ENCODE results near the gene SPATA31D1.
"Not testable (repeated sequence)": the region's sequence is repeated elsewhere in the genome, so short reads cannot be mapped to it uniquely, and the experiment has no call there.

SPATA31D1 gene

DNA sequence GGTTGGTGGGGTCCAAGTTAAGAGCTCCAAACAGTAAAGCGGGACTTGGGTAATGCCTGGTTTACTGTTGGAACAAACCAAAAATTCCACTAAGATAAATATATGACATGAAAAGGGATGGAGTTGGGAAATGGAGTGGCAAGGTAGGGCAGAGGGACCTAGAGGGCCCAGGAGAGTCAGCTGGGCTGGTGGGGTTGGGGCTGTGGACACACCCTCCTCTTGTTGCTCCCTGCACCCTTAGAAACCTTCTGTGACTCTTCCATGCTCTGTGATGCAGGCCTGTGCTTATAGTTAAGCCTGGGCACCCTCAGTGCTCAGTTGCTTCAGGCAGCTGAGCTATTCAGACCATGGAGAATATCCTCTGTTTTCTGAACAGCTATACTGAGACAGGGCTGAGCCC, at the start of gene SPATA31D1:
Gene SPATA31D1 (plus strand): TSS at position 301 of the 400 bp plus-strand sequence. CDS start 47 bp downstream, at position 348.
- not testable (repeated sequence) for DNase-seq

DNA sequence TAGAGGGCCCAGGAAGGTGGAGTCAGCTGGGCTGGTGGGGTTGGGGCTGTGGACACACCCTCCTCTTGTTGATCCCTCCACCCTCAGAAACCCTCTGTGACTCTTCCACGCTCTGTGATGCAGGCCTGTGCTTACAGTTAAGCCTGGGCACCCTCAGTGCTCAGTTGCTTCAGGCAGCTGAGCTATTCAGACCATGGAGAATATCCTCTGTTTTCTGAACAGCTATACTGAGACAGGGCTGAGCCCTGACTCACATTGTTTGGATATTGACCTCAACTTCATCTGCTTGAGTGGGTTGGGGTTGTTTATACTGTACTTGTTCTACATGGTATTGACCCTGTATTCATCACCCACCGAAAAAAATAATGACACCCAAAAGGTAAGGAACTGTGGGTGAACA, 45.2 kb upstream of the SPATA31D1 start, which contains the start of gene SPATA31D3:
Gene SPATA31D3 (plus strand): TSS at position 108 of the 400 bp plus-strand sequence. CDS start 86 bp downstream, at position 194.
- not testable (repeated sequence) for DNase-seq

DNA sequence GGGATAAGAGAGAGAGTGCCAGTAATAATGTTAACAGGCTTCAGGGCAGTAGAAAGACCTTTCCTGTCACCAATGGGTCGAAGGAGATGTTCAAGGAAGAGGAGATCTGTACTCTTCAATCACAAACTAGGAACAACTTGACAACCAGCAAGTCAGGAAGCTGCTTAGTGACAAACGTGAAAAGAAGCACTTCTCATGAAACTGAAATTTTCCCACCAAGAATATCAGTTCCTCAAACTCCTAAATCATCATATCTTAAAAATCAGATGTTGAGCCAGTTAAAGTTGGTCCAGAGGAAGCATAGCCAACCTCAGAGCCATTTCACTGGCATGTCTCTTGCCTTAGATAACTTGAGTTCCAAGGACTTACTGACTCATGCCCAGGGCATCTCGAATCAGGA, 39.9 kb upstream of the SPATA31D1 start:
- not testable (repeated sequence) for DNase-seq

DNA sequence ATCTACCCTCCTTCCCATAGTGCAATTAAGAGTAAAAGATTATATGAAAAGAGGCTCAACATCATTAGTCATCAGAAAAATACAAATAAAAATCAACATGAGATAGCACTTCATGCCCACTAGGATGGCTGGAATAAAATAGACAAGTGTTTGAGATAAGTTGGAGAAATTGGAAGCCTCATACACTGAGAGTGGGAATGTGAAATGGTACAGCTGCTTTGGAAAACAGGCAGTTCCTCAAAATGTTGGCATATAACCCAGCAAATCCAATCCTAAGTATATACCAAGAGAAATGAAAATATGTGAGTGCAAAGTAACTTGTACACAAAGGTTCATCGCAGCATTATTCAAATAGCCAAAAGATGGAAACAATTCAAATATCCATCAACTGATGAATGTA, 35.5 kb upstream of the SPATA31D1 start:
- DNase-seq, result no peak

DNA sequence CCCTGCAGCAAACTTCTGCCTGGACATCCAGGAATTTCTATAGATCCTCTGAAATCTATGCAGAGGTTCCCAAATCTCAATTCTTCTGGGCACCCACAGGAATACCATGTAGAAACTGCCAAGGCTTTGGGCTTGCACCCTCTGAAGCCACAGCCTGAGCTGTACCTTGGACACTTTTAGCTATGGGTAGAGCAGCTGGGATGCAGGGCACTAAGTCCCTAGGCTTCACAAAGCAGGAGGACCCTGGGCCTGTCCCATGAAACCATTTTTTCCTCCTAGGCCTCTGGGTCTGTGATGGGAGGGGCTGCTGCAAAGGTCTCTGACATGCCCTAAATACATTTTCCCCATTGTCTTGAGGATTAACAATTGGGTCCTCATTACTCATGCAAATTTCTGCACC, 32.9 kb upstream of the SPATA31D1 start:
- no peak for DNase-seq

DNA sequence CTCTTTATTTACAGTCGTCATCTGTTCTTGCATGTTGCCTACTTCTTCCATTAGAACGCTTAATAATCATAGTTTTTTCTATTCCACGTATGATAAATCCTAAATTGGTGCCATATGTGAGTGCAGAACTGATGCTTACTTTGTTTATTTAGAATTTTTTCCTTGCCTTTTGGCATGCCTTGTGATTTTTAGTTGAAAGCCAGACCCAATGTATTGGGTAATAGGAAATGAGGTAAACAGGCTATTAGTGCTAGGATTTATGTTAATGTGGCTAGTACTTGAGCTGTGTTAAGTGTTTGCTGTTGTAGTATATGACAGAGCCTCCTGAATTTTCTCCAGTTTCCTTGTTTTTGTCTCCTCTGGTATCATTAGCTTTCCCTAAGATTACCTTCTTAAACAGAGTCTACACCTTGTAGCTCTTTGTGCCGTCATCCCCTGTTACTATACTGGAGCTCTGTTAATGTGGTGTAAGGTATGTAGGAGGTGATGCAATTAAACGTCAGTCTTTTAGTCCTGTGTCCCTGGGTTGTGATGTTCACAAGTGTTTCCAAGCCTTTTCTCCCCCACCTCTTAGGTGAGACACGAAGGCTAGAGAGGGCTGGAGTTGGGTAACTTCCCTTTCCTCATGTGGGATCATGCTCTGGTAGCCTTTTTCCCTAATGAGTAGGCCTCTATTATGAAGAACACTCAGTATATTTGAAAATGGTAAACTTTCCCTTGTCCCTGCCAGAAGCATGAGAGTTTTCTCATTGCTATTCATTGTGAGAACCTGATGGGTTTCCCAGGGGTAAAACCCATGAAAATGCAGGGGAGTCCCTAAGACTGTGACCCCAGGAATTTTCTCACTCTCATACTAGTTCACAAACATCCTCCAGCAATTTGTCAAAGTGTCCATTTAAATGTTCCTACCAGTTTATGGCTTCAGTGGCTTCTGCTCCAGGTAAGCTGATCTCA, 24.1 kb upstream of the SPATA31D1 start:
- no peak for DNase-seq

DNA sequence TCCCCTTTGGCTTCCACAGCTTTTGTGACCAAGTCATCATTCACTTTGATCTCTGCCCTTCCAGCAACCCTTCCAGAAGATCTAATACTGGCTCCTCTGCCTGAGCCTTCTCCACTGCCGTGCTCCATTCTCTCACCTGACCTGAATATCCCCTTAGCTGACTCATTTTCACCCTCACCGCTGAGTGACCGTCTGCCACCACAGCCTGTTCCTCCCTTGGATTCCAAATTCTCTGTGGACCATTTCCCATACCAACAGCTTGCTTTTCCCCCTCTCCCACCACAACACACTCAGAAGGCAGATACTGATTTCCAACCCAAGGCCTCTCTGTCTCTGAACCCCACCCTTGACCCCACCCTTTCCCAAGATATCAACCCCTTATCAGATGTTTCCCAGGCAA, 20.5 kb upstream of the SPATA31D1 start:
- no peak for DNase-seq

DNA sequence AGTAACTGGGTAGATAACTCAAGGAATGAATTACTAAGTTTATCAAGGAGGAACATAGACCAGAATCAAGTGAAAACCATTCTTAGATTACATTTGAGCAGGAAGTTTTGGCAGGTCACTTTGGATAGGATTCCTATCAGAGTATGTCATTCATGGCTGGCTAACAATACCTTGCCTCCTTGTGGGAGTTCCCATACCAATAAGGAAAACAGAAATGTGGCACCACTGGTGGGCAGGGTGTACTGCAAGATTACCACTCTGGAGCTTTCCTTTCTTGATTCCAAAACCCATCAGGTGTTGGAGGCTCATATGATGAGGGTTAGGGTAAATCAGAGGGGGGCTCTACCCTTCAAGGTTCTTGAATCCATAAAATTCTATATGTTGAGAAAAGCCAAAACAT, 18.6 kb upstream of the SPATA31D1 start:
- no peak for DNase-seq

DNA sequence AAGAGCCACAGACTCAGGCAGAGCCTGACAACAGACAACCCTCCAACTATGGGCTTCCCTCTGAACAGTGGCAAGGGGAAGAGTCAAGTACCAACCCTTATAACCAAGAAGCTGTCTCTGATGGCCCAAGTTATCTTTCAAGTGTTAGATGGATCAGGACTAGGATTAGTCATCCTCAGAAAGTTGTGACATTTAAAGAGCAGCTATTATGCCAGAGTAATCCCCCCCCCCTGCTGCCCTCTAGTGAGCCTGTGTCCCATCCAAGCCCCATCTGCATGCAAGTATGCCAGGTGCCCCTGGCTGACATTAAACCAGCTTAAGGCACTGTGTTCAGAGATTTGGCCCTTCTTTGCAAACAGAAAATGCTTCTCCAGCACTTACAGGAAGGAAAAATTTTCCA, 16.8 kb upstream of the SPATA31D1 start:
- DNase-seq, result no peak

DNA sequence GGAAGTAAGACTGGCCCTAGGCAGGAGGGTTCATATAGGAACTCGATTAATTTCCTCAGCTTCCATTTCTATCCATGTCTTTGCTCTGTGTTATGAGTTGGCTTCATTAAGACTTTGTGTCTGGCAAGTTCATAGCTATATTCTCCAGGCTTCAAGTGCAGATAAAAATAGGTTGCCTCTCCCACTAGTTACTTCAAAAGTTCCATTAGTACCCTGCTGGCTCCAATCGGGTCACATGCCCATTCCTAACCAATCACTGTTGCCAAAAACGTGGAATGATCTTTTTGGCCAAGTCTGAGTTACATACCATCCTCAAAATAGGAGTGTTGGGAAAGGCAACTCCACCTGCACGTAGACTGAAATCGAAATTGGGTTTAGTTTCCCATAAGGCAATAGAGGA, 13.8 kb upstream of the SPATA31D1 start:
- no peak for DNase-seq

DNA sequence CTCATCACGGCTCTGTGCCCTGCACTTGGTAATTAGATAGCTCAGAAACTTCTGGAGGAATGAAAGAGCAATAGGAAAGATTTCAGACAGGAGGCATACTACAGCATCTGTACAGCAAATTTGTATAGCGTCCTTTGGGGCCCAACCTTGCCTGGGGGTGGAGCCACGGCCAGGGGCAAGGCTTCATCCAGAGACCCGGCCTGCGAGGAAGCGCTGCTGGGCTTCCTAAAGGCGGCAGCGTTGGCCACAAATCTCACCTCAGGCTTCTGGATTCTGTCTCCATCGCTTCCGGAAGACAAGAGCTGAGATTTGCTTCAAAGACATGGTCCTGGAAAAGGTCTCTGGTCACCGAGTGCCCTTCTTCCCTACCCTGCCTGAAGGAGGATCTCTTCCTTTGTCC, 12.2 kb upstream of the SPATA31D1 start:
- DNase-seq, result no peak

DNA sequence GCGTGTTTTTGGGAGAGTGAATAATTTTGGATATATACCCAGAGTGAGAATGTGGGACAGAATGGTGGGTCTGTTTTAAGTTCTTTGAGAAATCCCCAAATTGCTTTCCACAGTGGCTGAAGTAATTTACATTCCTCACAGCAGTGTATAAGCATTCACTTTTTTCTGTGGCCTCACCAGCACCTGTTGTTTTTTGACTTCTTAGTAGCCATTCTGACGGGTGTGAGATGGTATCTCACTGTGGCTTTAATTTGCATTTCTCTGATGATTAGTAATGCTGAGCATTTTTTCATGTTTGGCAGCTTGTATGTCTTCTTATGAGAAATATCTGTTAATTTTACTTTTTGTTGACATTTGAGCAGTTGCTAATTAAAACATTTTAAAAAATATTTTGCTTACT, 9.4 kb upstream of the SPATA31D1 start:
- DNase-seq, result no peak

DNA sequence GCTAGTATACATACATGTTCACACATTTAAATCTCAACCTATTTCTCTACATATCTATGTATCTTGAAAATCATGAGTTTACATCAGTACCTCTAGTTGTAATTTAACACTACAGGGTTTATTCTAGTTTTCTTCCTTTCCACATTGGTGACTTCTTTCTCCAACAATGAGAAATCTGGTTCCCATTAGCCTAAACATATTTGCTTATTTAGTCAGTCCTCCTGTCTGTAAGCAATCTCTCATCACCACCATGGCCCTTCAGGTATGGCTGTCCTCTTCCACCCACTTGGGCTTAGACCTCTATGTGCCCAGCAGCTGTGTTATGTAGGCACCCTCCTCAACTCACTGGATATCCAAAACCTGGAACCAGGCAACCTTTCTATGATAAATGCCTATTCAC, 8.0 kb upstream of the SPATA31D1 start:
- DNase-seq, result no peak

DNA sequence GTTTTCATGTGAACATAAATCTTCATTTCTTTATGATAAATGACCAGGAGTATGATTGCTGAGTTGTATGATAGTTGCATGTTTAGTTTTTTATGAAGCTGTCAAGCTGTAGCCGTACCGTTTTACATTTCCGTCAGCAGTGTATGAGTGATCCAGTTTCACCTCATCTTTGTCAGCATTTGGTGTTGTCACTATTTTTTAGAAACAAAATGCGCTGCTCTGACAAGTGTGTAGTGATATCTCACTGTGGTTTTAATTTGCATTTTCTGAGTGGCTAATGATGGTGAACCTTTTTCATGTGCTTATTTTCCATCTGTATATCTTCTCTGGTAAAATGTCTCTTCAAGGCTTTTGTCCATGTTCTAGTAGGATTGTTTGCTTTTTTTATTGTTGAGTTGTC, 6.7 kb upstream of the SPATA31D1 start:
- DNase-seq, result no peak

DNA sequence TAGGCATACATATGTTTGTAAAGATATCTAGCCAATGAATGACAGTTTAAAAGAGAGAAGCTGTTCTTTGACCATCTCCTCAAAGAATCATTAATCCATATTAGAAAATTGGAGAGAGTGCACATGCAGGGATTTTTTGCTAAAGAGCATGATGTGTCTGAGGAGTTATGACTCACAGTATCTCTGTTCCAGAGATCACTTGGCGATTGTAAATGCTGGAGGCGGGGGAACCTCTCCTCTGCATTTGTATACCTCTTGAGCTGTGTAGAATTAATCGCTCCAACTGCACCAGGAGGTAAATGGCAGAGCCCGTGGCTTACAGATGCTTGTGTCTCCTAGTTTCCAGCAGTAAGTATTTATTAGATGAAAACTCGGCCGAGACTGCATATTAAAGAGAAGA, 3.6 kb upstream of the SPATA31D1 start:
- no peak for DNase-seq

DNA sequence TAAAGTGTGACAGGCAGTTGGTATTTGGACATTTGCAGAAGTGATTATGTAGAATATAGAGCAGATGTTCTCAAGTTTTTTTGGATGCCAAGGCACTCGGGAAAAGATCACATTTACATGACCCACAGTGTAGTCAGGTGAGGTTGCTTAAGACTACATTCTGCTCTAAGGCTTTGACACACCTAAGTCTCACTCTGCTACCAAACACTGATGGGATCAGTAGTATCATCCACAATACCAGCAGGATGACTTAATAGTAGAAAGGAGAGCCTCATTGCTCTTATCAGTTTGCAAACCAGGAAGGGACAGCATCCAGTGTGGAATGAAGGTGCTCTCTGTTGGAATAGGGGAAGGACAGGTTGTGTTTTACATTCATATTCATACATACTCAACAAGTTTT, 2.5 kb upstream of the SPATA31D1 start:
- DNase-seq, result no peak

DNA sequence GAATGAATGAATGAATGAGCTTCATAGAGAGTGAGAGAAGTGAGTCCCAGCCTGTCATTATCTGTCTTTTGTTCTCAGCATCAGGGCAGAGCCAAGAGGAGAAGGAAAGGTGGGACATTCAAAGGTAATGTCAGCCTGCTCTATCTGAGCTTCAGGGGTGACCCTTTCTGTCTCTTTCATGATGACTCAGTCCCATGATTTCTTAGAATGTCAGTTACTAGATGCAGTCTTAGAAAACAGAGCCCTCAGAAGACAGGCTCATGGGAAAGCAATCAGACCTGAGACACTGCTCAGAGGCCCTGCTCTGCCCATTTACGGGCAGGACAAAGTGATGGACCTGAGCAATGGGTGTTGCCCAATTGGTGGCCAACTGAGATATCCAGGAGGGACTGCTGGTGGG, 1.1 kb downstream of the SPATA31D1 start:
- no peak for DNase-seq

DNA sequence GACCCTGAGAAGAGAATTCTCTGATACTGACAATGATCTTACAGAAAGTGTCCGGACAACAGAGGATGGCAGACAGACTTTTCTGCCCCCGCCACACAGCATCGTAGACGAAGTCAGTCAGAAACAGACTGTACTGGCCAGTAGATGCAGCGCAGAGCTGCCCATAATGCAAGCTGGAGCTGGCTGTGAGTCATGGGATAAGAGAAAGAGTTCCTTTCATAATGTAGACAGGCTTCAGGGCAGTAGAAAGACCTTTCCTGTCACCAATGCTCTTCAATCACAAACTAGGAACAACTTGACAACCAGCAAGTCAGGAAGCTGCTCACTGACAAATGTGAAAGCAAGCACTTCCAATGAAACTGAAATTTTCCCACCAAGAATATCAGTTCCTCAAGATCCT, 5.1 kb downstream of the SPATA31D1 start:
- no peak for DNase-seq

DNA sequence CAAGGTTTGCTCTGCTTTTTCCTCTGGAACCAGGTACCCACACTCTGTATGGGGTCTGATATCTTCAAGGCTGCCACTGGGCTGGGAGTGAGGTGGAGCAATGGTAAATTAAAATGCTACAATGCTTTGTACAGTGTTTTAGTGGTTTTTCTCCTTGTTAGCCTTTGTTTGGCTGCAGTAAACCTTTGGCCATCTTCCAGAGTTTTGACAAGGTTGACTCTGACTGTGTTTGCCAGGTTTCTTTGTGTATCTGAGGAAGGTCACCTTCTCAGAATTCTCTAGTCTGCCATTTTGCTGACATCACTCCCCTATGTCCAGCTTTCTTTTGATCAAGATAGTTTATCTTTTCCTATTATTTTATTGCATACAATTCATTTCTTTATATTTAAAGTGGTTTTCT, 11.2 kb downstream of the SPATA31D1 start:
- DNase-seq, result no peak

DNA sequence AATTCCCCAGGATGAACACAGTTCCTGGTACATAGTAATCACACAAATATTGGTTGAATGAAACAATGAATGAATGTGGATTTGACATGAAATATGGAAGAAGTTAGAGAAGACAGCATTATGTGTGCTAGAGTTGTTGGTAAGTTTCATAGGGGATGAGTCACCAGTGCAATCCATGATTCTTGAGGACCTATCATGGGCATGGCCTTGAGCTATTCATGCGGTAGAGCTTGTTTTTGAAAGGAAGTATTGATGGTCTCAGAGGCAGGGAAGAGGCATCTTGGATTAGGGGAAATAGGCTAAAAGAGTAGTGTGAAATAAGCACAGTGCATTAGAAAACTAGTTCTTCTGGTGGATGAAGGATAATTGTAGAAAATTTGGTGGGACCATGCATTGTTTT, 22.1 kb downstream of the SPATA31D1 start:
- no peak for DNase-seq

DNA sequence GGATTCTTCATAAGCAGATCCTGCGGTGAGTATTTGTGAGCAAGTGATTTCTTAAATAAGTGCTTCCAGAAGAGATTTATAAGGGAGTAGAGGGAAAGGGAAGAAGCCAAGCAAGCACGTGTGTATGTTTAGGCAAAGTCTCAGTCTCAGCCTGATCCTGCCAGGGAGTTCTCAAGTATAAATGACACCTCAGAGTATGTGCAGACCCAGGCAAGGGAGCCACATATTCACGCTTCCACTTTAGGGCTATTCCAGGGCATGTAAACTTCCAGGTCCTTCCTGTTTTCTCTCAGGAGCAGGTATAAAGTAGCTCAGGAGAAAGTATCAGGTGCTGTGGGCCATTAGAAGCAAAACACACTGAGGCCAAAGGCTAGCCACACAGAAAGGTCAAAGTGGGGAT, 22.6 kb downstream of the SPATA31D1 start:
- no peak for DNase-seq

DNA sequence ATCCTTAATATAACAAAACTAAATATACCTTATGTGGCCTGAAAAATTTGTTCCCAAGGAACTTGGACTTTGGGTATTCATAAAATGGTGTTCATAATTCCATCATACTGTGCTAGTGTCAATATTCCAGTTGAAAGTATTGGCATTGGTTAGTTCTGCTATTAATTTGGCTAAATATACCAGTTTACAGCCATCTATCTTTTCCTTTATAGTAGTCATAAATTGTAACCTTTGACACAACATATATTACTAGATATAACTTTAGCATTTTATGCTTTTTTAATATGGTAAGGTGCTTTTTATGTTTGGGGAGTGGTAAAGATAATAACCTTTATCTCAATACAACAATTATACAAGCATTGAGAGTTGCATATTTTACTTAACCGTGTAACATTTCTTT, 23.7 kb downstream of the SPATA31D1 start:
- DNase-seq, result no peak

DNA sequence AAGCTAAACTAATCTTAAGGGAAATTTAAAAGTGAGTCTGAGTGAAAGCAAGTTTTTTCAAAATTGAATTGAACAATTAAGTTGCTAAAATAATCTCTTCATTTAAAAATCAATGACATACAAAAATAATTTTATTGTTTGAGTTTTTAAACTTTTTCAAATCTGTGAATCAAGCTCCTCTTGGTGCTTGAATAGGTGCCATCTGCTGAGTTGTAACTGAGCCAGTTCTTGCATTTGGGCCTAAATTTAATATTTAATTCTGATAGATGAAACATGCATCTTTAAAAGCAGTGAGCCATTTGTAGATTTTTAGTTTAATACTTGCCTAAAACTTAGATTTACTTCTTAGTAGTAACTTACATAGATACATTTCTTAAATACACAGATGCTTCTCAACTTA, 31.8 kb downstream of the SPATA31D1 start:
- no peak for DNase-seq

Data from amygdala (tissue), 56 donors.